GM19328 (cell line): Measurements from ENCODE around the gene GJC3.
"Not testable (repeated sequence)": the region's sequence is repeated elsewhere in the genome, so short reads cannot be mapped to it uniquely, and the experiment has no call there.

ENCODE experiments used
- ATAC-seq: cut with Tn5 transposase; IDR thresholded peaks from one replicate; pipeline ENCODE4 v1.9.1; 2021; ENCODE audit warnings: mild to moderate bottlenecking, moderate library complexity; ENCODE audit not compliant: unreplicated experiment

Gene GJC3

GRCh38 chr7:99928994-99929729 lies at the start of gene GJC3:
TSS of gene GJC3 (minus strand) at chr7:99929620. CDS start at chr7:99929620, 0 bp downstream.
- no peak for ATAC-seq

GRCh38 chr7:99976626-99977025 lies 47.2 kb upstream of the GJC3 start:
- no peak for ATAC-seq

DNA sequence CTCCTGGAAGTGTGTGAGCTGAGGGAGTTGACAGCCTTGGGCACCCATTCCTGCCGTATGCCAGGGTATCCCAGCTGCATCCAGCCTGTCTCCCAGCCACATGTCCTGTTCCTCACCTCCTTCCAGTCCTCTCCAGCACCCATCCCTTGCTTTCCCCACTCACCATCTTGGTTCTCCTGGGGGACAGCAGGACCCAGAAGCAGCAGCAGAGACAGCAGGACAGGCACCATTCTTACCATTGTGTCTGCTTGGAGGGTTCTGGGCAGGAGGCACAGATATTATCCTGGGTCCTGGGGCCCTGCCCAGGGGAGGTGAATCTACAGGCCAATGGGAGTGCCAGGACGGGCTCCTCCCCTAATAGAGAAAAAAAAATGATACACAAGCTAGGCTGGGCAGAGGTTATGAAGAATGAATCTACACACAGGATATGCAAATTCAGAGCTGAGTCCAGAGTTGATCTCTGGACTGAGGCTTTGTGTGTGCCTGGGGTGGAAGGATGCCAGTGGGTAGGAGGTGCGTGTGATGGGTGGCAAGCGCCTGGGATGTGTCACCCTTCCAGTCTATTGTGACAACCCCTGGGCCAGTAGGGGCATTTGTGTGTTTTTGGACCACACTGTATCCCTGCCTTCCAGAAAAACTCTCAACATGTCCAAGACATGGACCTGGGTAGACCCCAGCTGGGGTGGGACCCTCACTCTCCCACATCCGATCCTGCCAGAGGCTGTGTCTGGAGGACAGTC lies 46.5 kb upstream of the GJC3 start, which contains the start of gene AZGP1:
AZGP1 (minus strand) TSS at position 250 of the 740 bp plus-strand sequence; CDS start at position 239, 11 bp downstream.
- ATAC-seq = no peak

DNA sequence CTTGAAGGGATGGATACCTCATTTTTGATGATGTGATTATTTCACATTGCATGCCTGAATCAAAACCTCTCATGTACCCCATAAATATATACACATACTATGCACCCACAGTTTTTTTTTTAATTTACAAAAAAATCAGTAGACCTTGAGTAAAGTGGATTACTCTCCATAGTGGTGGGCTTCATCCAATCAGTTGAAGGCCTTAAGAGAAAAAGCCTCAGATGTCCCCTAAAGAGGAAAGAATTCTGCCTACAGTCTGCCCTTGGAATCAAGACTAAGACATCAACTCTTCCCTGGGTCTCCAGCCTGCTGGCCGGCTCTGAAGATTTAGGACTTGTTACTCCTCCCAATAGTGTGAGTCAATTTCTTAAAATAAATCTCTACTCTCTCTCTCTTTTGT lies 45.3 kb upstream of the GJC3 start:
- ATAC-seq = no peak

DNA sequence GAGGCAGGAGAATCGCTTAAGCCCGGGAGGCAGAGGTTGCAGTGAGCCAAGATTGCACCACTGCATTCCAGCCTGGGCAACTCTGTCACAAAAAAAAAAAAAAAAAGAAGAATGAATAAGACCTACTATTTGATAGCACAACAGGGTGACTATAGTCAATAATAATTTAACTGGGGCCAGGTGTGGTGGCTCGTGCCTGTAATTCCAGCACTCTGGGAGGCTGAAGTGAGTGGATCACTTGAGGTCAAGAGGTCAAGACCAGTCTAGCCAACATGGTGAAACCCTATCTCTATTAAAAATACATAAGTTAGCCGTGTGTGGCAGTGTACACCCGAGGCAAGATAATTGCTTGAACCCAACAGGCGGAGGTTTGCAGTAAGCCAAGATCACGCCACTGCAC lies 44.4 kb upstream of the GJC3 start:
- not testable (repeated sequence) for ATAC-seq

DNA sequence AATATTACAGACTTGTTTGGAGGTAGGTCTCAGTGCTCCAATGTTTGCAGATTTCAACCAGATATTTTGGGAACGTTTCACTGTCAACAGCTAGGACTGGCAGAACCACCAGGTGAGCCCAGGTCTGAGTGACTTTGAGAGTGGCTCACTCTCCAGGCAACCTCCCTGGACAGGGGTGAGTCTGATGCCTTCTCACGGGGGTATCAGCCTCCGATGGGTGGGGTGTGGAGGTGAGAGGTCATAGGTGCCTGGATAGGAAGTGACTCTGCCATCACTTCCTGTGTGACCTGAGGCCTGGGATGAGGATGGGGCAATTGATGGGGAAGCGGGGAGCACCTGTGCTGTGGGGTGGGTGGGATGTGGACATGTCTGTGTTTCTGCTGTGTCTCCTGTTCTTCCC lies 41.8 kb upstream of the GJC3 start:
- ATAC-seq = no peak

GRCh38 chr7:99969813-99970212 lies 40.4 kb upstream of the GJC3 start:
- ATAC-seq = not testable (repeated sequence)

DNA sequence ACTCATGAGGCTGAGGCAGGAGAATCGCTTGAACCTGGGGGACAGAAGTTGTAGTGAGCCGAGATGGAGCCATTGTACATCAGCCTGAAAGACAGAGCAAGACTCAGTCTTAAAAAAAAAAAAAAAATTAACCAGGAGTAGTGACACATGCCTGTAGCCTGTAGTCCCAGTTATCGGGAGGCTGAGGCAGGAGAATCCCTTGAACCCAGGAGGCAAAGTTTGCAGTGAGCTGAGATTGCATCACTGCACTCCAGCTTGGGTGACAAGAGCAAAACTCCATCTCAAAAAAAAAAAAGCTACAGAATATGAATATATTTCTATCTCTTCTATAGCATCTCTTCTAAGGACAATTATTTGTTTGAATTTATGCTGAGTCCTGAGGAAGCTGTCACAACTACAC lies 39.9 kb upstream of the GJC3 start:
- no peak for ATAC-seq

DNA sequence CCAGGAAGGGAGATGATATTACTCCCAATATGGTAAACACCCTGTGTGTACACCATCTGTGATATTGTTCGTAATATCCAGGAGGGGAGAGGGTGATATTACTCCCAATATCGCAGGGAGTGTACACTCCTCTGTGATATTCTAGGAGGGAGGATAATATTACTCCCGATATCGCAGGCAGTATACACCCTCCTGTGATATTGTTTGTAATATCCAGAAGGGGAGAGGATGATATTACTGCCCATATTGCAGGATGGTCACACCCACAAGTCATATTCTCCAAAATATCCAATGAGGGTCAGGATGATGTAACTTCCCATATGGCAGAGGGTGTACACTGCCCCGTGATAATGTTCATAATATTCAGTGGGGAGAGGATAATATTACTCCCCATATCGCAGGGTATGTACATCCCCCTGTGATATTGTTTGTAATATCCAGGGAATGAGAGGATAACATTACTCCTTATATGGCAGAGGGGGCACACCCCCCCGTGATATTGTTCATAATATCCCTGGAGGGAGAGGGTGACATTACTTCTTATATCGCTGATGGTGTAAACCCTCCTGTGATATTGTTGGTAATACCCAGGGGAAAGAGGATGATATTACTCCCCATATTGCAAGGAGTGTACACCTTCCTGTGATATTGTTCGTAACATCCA lies 29.3 kb upstream of the GJC3 start:
- ATAC-seq = no peak

GRCh38 chr7:99955247-99955646 lies 25.8 kb upstream of the GJC3 start:
- no peak for ATAC-seq

DNA sequence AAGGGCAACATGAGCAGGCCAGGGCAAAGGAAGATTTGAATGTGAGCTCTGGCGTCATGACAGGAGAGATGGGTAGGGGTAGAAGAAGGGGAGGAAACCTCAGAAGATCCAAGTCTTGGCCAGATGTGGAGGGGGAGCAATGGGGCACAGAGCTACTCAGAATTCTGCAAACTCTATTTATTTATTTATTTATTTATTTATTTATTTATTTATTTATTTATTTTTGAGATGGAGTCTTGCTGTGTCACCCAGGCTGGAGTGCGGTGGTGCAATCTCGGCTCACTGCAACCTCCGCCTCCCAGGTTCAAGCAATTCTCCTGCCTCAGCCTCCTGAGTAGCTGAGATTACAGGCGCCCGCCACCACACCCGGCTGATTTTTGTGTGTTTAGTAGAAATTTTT lies 25.2 kb upstream of the GJC3 start:
- not testable (repeated sequence) for ATAC-seq

DNA sequence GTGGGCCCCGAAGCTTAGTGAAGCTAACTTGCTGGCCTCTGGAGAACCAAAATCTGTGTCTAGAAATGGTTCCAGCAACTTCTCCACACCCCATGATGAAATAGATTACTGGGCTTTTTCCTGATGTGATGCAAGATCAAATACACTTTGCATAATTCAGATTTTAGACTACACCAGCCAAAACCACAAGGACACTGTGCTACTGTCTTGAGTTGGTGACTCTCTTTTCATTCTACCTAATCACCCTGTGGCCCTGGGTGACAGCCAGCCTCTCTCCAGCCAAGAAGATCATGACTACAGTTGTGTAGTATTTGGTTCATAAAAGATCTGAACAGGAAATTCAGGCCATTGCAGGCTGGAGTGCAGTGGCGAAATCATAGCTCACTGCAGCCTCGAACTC lies 24.2 kb upstream of the GJC3 start:
- no peak for ATAC-seq

DNA sequence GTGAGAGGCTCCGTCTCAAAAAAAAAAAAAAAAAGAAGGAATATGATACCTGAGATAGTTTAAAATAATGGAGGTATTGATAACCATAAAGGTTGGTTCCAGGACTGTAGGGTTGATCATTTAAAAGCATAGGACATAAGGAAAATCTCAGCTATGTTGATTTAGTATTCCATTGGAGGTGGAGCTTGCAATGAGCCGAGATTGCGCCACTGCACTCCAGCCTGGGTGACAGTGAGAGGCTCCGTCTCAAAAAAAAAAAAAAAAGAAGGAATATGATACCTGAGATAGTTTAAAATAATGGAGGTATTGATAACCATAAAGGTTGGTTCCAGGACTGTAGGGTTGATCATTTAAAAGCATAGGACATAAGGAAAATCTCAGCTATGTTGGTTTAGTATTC lies 23.2 kb upstream of the GJC3 start:
- ATAC-seq = not testable (repeated sequence)

DNA sequence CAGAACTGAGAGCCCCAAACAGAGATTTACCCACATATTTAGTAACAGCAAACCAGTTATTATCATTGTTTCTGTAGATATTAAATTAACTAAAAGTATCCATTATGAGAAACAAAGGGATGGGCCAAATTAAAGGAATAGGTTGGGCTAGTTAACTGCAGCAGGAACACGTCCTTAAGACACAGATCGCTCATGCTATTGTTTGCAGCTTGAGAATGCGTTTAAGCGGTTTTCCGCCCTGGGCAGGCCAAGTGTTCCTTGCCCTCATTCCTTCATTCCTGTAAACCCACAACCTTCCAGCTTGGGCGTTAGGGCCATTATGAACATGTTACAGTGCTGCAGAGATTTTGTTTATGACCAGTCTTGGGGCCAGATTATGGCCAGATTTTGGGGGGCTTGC lies 21.4 kb upstream of the GJC3 start:
- ATAC-seq = not testable (repeated sequence)

DNA sequence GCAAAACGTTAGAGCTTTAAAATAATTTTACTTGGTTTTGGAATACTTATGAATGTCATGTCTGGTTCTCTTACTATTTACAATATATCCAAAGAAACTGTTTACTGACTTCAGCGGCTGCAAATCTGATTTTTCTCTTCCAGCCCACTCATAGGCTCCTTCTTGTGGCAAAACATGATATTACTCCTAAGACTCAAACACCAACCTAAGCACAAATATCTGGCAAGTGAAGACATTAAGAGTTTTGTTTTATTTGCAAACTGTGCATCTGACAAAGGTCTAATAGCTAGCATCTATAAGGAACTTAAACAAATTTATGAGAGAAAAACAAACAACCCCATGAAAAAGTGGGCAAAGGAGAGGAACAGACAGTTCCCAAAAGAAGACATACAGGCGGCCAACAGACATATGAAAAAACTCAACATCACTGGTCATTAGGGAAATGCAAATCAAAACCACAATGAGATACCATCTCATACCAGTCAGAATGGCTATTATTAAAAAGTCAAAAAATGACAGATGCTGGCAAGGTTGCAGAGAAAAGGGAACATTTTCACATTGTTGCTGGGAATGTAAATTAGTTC lies 20.3 kb upstream of the GJC3 start:
- ATAC-seq = no peak

- no peak for ATAC-seq
These were observed 18.2 kb upstream of the GJC3 start for GRCh38 chr7:99947608-99948007.

DNA sequence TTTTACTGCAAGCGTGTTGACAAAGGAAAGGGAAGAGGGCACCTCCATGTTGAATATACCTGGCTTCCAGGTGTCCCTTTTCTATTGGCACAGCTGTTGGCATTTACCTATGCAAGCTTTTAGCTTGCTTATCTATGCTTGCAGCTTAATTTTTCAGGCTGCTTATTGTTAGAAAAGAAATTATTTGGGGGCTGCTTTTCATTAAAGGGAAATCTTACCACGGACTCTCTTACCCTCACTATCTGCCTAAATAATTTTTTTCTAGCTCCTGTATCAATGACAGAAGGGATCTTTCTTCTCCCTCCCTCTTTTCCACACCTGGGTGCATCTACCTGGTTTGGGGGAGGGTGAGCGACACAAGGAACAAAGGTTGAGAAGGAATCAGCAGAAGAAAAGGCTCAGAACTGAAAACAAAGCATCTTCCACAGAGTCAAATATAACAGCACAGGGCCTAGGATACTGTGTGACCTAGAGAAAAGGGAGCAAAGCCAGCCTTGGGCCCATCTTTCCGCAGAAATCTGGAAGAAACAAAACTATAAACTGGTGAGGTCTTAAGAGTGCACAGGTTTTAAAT lies 15.2 kb upstream of the GJC3 start:
- no peak for ATAC-seq

GRCh38 chr7:99943641-99944496 lies 14.4 kb upstream of the GJC3 start:
- no peak for ATAC-seq

DNA sequence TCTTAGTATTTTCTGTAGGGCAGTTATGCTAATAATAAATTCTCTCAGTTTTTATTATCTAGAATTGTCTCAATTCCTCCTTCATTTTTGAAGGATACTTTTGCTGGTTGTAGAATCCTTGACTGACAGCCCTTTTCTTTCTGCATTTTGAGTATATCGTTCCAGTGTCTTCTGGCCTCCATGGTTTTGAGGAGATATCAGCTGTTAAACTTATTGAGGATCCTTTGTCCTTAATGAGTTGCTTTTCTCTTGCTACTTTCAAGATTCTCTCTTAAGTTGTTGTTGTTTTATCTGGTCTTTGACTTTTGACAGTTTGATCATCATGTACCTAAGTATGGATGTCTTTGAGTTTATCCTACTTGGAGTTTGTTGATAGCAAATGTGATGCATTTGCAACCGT lies 8.9 kb upstream of the GJC3 start:
- no peak for ATAC-seq

GRCh38 chr7:99935009-99935408 lies 5.6 kb upstream of the GJC3 start:
- not testable (repeated sequence) for ATAC-seq
